ENCODE results near the gene ZNF74.
A peak's percentile ranks its signal among the peaks of the same experiment; 100 is the strongest.

Gene ZNF74

GRCh38 chr22:20420157-20420842, 26.3 kb downstream of the ZNF74 start:
- DNase-seq (ENCODE audit: low spot score) = no peak

GRCh38 chr22:20421507-20421874, 27.5 kb downstream of the ZNF74 start:
- DNase-seq (ENCODE audit: low spot score) = no peak

GRCh38 chr22:20422271-20423007, 28.5 kb downstream of the ZNF74 start:
- no peak for DNase-seq (ENCODE audit: low spot score)

DNA sequence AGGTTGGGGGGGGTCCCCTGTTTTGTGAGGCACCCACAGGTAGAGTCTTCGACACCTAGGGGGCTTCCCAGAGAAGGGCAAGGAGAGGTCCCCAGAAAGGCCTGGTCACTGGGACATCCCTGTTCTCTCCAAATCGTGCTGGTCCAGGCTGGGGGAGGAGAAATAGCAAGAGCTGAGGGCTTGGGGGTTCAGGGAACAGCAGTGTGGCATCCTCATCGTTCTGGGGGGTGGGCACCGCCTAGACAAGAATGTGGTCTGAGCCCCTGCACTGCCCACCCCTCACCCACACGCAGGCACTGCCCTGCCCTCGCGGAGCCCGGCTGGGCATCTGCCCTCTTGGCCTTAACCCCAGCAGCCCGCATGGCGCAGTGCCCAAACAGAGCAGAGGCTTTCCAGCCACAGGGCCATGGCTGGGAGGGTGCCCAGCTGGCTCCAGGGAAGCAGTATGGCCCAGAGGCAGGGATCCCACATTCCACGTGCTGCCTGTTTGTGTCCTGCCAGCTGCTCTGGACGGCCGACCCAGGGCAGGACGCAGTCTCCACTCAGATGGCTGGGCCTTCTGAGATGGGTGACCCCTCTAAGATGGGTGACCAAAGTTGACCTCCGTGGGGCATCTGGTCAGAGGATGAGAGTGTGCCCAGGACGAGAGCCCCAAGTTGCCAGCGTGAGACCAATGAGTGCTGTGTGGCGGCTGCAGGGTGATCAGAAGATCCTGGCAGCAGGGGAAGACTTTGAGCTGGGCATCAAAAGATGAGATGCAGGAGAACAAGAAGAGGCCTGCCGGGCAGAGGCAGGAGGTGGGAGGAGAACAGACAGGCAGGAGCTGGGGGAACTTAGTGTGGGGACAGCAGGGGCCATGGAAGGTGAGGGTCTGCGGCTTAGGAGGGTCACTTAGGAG, 29.3 kb downstream of the ZNF74 start:
- peak; percentile 48 for DNase-seq (ENCODE audit: low spot score)

DNA sequence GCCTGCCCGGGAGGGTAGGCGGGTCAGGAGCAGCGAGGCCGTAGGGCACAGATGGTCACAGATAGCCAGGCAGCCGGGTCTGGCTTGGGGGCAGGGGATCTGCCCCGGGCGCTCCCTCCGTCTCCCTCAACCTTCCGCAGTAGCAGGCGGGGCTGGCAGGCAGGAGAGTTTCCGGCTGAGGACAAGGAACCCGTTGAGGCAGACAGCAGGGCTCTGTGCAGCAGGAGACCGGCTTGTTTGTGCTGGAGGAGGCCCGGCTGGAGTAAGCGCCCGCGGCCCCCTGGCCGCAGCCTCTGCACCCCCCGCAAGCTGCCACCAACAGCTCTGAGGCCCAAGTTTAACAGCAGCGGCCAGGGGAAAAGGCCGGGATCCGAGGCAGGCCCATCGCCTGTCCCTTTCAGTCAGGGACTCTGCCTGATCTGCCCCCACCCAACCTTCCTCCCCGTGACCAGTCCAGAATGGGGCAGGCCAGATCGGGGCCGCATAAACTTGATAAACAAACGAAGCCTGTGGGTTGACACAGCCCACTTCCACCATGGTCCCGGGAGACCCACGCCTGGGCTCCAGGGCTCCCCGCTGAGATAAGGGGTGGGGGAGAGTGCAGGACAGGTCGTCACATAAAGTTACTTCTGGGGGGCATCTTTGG, 30.1 kb downstream of the ZNF74 start:
- peak; percentile 83 for DNase-seq (ENCODE audit: low spot score)

- no peak for DNase-seq (ENCODE audit: low spot score)
Observed at GRCh38 chr22:20424568-20424931, 30.6 kb downstream of the ZNF74 start.

- peak; percentile 41 for DNase-seq (ENCODE audit: low spot score)
Observed at GRCh38 chr22:20424932-20425565, 31.1 kb downstream of the ZNF74 start.

DNA sequence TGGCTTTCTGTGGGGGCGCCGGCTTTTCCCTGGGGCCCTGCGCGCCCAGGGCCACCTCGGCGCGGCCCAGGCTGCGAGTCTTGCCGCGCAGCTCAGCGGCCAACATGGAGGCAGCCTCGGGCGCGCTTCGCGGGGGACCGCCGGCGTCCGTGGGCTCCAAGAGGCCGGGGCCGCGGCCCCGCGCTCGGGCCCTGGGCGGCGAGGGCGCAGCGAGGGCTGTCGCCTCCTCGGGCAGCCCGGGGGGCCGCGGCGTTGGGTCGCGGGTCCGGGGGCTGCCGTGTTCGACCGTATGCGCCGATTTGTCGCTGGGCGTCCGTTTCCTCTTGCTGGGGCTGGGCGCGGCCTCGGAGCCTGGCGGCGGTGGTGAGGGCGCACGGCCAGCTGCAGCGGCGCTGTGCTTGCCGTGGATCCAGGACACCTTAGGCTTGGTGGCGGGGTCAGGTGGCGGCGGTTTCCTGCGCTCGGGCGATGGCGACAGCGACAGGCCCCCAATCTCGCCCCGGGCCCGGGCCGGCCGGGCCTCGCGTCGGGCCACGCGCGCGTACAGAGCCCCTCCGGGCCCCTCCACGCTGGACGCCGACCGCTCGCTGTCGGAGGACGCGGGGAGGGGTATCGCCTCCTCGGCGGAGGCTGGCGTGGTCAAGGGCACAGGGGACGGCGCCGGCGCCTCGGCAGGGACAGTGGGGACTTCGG, 31.8 kb downstream of the ZNF74 start:
- DNase-seq (ENCODE audit: low spot score) = no peak

- no peak for DNase-seq (ENCODE audit: low spot score)
Observed at GRCh38 chr22:20426259-20426615, 32.3 kb downstream of the ZNF74 start.

- no peak for DNase-seq (ENCODE audit: low spot score)
Observed at GRCh38 chr22:20427104-20427944, 33.4 kb downstream of the ZNF74 start.

DNA sequence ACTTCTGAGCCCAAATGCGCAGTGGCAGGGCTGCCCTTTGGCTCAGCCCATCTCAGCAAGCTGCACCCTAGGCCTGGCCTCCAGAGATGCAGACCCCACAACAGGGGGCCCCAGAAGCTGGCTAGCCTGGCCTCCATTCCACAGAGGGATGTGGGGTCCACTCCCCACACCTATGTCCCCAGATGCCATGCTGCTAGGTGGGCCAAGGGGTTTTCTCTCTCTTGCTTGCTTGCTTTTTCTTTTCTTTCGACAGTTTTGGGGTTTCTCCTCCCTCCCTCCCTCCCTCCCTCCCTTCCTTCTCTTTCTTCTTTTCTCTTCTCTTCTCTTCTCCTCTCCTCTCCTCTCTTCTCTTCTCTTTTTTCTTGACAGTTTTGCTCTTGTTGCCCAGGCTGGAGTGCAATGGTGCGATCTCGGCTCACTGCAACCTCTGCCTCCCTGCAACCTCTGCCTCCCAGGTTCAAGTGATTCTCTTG, 34.0 kb downstream of the ZNF74 start:
- no peak for DNase-seq (ENCODE audit: low spot score)

- no peak for DNase-seq (ENCODE audit: low spot score)
Observed at GRCh38 chr22:20428496-20429253, 34.7 kb downstream of the ZNF74 start.

- no peak for DNase-seq (ENCODE audit: low spot score)
Observed at GRCh38 chr22:20429254-20430100, 35.5 kb downstream of the ZNF74 start.

DNA sequence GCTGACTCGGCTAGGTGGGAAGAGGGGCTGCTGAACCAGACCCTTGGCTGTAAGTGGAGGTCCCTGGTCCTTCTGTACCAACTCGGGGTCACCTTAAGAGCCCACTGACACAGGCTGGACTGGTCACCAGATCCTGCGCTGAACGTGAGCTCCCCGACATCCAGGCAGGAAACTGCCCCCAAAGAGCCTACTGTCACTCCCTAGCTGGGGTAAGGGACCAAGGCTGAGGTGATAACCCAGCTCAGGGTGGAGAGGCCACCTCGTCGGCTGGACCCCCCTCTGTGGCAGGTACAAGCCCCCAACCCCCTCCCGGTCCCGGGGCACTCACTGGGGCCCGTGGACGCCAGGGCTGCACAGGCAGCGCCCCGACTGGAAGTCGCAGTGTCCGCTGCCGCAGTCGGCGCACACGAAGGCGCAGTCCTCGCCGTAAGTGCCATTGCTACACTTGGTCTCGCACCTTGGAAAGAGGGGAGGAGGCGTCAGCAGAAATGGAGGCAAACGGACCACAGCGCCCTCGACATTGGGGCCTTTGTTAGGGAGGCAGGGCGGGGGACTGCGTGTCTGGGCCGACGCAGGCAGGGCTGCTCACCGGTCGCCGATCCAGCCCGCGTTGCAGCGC, 36.3 kb downstream of the ZNF74 start:
- no peak for DNase-seq (ENCODE audit: low spot score)

DNA sequence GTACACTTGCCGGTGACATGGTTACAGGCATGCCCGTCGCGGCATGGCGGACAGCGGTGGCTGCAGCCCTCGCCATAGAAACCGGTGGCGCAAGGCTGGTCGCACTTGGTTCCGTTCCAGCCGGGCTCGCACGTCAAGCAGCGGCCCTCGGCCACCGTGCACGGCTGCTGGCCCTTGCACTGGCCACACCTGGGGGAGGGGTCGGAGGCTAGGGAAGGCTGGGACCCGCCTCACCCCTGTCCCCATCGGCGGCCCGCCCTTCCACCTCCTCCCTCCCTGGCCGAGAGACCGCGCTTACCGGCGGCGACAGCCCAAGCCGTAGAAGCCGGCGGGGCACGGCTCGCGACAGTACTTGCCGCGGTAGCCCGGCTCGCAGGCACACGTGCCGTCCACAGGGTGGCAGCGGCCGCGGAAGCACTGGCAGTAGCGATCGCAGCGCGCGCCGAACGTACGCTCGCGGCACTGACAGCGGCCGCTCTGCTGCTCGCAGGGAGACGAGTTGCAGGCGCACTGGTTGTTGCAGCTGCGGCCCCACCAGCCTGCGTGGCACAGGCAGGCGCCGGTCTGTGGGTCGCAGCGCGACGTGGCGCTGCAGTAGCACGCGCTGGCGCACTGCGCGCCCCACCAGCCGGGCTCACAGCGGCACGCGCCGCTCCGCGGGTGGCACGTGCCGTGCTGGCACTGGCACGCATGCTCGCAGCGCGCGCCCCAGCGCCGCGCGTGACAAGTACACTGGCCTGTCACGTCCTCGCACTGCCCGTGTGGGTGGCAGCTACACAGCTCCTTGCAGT, 37.0 kb downstream of the ZNF74 start:
- no peak for DNase-seq (ENCODE audit: low spot score)

GRCh38 chr22:20431511-20432192, 37.7 kb downstream of the ZNF74 start:
- DNase-seq (ENCODE audit: low spot score) = no peak

DNA sequence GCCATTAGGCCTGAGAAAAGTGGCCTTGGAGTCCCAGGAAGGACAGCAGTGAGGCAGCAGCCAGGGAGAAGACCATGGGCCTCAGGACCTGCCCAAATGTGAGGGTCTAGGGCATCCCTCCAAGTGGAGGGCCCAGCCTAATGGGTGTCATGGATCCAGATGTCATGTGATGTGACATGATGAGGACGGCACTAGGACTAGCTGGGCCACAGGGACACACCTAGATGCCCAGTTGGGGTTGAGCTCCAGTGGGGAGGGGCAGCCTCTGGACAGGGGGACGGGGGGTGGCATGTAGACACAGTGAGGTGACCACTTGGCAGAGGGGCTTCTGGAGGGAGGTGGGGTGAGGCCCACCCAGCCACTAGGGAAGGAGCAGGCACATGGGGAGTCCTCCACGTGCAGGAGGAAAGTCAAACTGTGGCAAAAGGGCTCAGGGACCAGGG, 38.3 kb downstream of the ZNF74 start:
- DNase-seq (ENCODE audit: low spot score) = no peak

Measured in COLO829 (cell line).